SK-MEL-5 (cell line): Measurements from ENCODE around the gene EIF3CL. TPM values are rescaled to one million over a fixed set of nuclear protein-coding genes. Genes with fewer than 3 reads are reported as not detected.
"Not testable (repeated sequence)": the region's sequence is repeated elsewhere in the genome, so short reads cannot be mapped to it uniquely, and the experiment has no call there.

Experiments used
- DNase-seq: peaks from one replicate; pipeline ENCODE4 v3.0.0-alpha.2; 2016; ENCODE audit warnings: low read depth, low spot score
- in situ Hi-C: cut with HindIII; loops from 2 replicates; pipeline ENCODE4 v1.10.0; 2016; ENCODE audit warnings: low sequenced_read_pairs, high pct_unique_total_duplicates, low pct_unique_long_range_greater_than_20kb
- small RNA-seq, 2 experiments: library from RNA; depleted of rRNA; stranded (forward); fragments of <200 nt; gene quantifications; one replicate each; pipeline ENCODE3, GENCODE V24; 2014
- total RNA-seq: library from RNA; depleted of rRNA; stranded (reverse); fragments of >200 nt; shearing (Covaris generic); gene quantifications from 2 replicates; pipeline ENCODE4 v1.2.3, GENCODE V29; 2014; rRNA removed

EIF3CL gene
- total RNA-seq, 1 experiment from 2014 or later = 47.9 TPM

GRCh38 chr16:28375115-28375514, 28.5 kb downstream of the EIF3CL start:
- in situ Hi-C loops, DNase-seq: not testable (repeated sequence)

DNA sequence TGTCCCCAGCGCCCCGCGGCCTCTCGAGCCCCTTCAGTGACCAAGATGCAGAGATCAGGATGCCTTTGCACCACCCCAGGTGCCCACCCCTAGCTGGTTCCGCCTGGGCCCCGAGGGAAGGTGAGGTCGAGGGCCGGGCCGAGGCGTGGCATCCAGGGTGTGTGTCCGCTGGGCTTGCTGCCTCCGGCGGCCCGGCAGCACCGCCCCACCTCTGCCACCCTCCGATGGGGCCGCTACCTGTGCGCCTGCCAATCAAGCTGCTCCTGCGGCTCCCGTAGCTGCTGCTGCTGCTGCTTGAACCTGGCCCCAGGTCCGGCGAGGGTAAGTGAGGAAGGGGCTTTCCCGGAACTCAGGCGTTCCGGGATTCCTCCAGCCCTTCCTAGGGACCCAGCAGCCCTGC, 29.4 kb downstream of the EIF3CL start:
- in situ Hi-C loops, DNase-seq: not testable (repeated sequence)

GRCh38 chr16:28367926-28368325, 35.7 kb downstream of the EIF3CL start:
- DNase-seq, in situ Hi-C loops: not testable (repeated sequence)

GRCh38 chr16:28364268-28365173, 39.1 kb downstream of the EIF3CL start:
- in situ Hi-C loops = not testable (repeated sequence)

GRCh38 chr16:28363408-28363807, 40.2 kb downstream of the EIF3CL start, which contains the start of gene NPIPB6:
Gene NPIPB6 (minus strand): TSS chr16:28363508. CDS start chr16:28362822, 686 bp downstream.
- DNase-seq, in situ Hi-C loops: not testable (repeated sequence)

More at GRCh38 chr16:28364268-28365173, 39.1 kb downstream of the EIF3CL start:
- not testable (repeated sequence) for DNase-seq

GRCh38 chr16:28362600-28362999, 41.0 kb downstream of the EIF3CL start:
- in situ Hi-C loops, DNase-seq: not testable (repeated sequence)

GRCh38 chr16:28338230-28338629, 65.4 kb downstream of the EIF3CL start:
- DNase-seq, in situ Hi-C loops: not testable (repeated sequence)

DNA sequence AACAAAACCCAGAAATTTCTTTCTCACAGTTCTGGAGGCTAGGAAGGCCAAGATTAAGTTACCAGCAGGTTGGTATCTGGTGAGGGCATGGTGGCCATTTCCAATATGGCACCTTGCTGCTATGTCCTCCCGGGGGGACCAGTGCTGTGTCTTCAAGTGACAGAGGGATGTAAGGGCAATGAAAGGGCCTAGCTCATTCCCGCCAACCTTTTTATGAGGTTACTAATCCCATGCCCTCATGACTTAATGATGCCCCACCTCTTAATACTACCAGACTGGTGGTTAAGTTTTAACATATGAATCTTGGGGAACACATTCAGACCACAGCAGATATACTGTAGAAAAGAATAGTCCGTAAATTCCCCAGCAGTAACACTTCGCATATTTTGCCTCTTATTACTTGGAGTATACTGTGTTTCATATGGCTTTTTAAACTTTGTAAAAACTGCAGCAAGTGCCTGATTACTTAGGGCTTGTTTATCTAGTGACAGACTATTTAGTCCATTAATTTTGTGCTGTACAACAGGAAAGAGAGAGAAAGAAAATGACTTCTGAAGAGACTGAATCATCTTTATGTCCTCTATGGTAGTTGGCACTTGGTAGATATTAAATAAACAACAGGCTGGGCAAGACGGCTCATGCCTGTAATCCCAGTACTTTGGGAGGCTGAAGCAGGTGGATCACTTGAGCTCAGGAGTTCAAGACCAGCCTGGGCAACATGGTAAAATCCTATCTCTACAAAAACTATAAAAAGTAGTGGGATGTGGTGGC, 66.5 kb downstream of the EIF3CL start:
- in situ Hi-C loops, DNase-seq: not testable (repeated sequence)

DNA sequence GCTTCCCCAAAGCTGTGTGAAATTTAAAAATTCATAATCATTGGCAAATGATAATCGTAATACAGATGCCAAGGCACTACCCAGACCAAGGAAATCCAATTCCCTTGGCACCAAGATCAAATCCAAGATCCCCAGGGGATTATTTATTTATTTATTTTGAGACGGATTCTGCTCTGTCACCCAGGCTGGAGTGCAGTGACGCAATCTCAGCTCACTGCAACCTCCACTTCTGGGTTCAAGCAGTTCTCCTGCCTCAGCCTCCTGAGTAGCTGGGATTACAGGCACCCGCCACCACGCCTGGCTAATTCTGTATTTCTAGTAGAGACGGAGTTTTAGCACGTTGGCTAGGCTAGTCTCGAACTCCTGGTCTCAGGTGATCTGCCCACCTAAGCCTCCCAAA, 68.0 kb downstream of the EIF3CL start:
- DNase-seq, in situ Hi-C loops: not testable (repeated sequence)

DNA sequence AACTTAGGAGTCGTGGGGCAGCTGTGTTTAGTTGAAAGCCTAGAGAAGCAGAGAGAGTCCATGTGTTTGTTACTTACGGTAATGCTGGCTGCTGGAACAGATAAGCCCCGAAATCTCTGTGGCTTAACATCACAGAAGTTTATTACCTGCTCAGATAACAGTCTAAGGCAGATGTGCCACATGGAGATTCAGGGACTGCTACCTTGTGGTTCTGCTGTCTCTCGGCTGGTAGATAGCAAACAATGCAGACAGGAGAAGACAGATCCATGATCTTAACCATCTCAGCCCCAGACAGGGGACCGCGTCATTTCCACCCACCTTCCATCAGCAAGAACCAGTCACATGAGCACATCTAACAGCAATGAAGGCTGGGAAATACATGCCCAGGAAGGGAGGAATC, 71.0 kb downstream of the EIF3CL start:
- in situ Hi-C loops, DNase-seq: not testable (repeated sequence)

GRCh38 chr16:28330981-28331380, 72.7 kb downstream of the EIF3CL start:
- DNase-seq, in situ Hi-C loops: not testable (repeated sequence)

DNA sequence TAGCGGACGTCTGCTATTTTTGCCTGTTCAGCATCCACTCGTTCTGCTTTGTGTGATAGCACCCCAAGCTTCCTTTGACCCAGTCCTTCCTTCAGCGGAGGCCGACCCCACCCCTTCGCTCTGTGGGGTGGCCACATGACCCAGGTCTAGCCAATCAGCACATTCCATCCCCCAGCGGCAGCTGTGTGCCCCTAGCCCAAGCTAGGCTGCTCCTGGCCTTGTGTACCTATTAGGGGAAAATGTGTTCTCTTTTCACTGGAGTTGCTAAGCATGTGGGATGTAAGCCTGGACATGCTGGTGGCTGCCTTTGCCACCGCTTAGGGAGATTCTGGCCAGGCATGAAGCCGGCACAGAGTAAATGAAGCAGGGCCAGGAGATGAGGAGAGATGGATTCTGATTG, 73.4 kb downstream of the EIF3CL start:
- in situ Hi-C loops, DNase-seq: not testable (repeated sequence)

Small RNA genes lying within 50 kb of the gene (small RNA-seq; reads per million reads assigned to genes)
- gene AC138904.2 (0 reads per million in 2 experiments), gene MIR6862-1 (0 reads per million in 2 experiments)

Other genes with a start within 250 kb of the EIF3CL start
- gene XPO6, start 191.9 kb downstream of the EIF3CL start, total RNA-seq = 77.9 and 85.2 TPM in 2 replicates
- gene SBK1, start 111.3 kb downstream of the EIF3CL start, total RNA-seq = 0.19 and 0.37 TPM in 2 replicates
- 0.55 TPM in 1 of 2 replicates, not detected in the other for gene NPIPB6, start 40.3 kb downstream of the EIF3CL start, total RNA-seq
- gene NPIPB7, start 68.5 kb upstream of the EIF3CL start, total RNA-seq = not detected in 2 replicates
- gene CLN3, start 88.2 kb upstream of the EIF3CL start, total RNA-seq = 17.7 and 29.4 TPM in 2 replicates
- gene APOBR, start 90.8 kb upstream of the EIF3CL start, total RNA-seq = 0.03 TPM in 1 of 2 replicates, not detected in the other
- gene IL27, start 103.0 kb upstream of the EIF3CL start, total RNA-seq = not detected in 2 replicates
- 61.5 and 64.9 TPM in 2 replicates for gene NUPR1, start 135.1 kb upstream of the EIF3CL start, total RNA-seq
- 10.0 and 11.0 TPM in 2 replicates for gene SGF29, start 150.1 kb upstream of the EIF3CL start, total RNA-seq
- gene SULT1A2, start 193.2 kb upstream of the EIF3CL start, total RNA-seq = not detected in 2 replicates
- gene SULT1A1, start 206.2 kb upstream of the EIF3CL start, total RNA-seq = 0.43 and 3.1 TPM in 2 replicates
- gene NPIPB8, start 234.2 kb upstream of the EIF3CL start, total RNA-seq = not detected in 2 replicates